K562 (cell line): ENCODE data around the gene DNAJB6. TPM values are rescaled to one million over a fixed set of nuclear protein-coding genes. Genes with fewer than 3 reads are reported as not detected.

Experiments
- CCAR2 ChIP-seq: fragments of 200-400 bp; formaldehyde crosslinking; IDR thresholded peaks from 2 replicates; pipeline ENCODE4 v1.6.1; 2017; ENCODE audit warnings: mild to moderate bottlenecking, low read depth, low read length
- HCFC1 ChIP-seq: IDR thresholded peaks from 2 replicates; pipeline ENCODE4 v1.6.1; 2012; ENCODE audit warnings: low read depth, low read length, improper control_type of control experiment
- NCOA6 ChIP-seq: fragments of 450-650 bp; IDR thresholded peaks from 2 replicates; pipeline ENCODE4 v1.6.1; 2017; ENCODE audit warnings: mild to moderate bottlenecking
- NFRKB ChIP-seq: fragments of 450-650 bp; IDR thresholded peaks from 2 replicates; pipeline ENCODE4 v1.6.1; 2016; ENCODE audit warnings: low read depth
- PHF20 ChIP-seq: fragments of 450-650 bp; IDR thresholded peaks from 2 replicates; pipeline ENCODE4 v1.6.1; 2018; ENCODE audit not compliant: partially characterized antibody
- RBM22 ChIP-seq: fragments of 200-400 bp; formaldehyde crosslinking; IDR thresholded peaks from 2 replicates; pipeline ENCODE4 v1.6.1; 2018; ENCODE audit warnings: low read length, low read depth; ENCODE audit not compliant: poor library complexity, severe bottlenecking
- RFX5 ChIP-seq: IDR thresholded peaks from 2 replicates; pipeline ENCODE4 v1.6.1; 2011; ENCODE audit warnings: low read depth, mild to moderate bottlenecking, improper control_type of control experiment, low read length
- SETDB1 ChIP-seq: IDR thresholded peaks from one replicate; pipeline ENCODE4 v1.6.1; 2012; ENCODE audit warnings: low read length, control low read depth, inconsistent platforms
- SLC30A9 ChIP-seq: fragments of 250-450 bp; sonication (Bioruptor Pico); IDR thresholded peaks from 2 replicates; pipeline ENCODE4 v1.8.0; 2022; ENCODE audit warnings: mild to moderate bottlenecking, moderate library complexity
- STAG1 ChIP-seq: sonication (generic); formaldehyde crosslinking; IDR thresholded peaks from 2 replicates; pipeline ENCODE4 v1.5.0; 2020; ENCODE audit warnings: missing genetic modification reagents, borderline replicate concordance
- ZNF197 ChIP-seq: fragments of 200-800 bp; sonication (Bioruptor generic); IDR thresholded peaks from 2 replicates; pipeline ENCODE4 v1.6.1; 2016; ENCODE audit warnings: low read depth, missing genetic modification characterization, missing compliant biosample characterization
- ZNF224 ChIP-seq: sonication (generic); formaldehyde crosslinking; IDR thresholded peaks from 2 replicates; pipeline ENCODE4 v1.8.0; 2022; ENCODE audit warnings: mild to moderate bottlenecking, missing genetic modification reagents
- ZNF583 ChIP-seq: fragments of 250-450 bp; sonication (Bioruptor Pico); IDR thresholded peaks from 2 replicates; pipeline ENCODE4 v1.4.0; 2020
- ZNF75A ChIP-seq: fragments of 450-650 bp; formaldehyde crosslinking; IDR thresholded peaks from 2 replicates; pipeline ENCODE4 v1.4.0; 2020; ENCODE audit warnings: mild to moderate bottlenecking
- polyA plus RNA-seq, 8 experiments: library from polyadenylated mRNA; depleted of rRNA in 4 of 8; stranded (reverse) in 5 of 8; unstranded in 3 of 8; fragments of >200 nt; fragmentation: Nextera tagmentation in 2 of 8; fragmentation: Illumina TruSeq in 1 of 8; extraction: Ambion mirVana in 2 of 8; extraction: Trizol in 1 of 8; gene quantifications; 2 replicates each; pipeline versions ENCODE4 v1.2.1 to v1.2.3, GENCODE V29; 2011 to 2014; ENCODE audit warnings: inconsistent platforms in 1 of 8, missing spikeins in 1 of 8
- total RNA-seq, 7 experiments: library from RNA; depleted of rRNA in 6 of 7; stranded (reverse); fragments of >200 nt in 6 of 7; fragmentation: Illumina TruSeq in 2 of 7; extraction: Trizol in 2 of 7; gene quantifications; 2 replicates each; pipeline versions ENCODE4 v1.2.1 to v1.2.3, GENCODE V29; 2011 to 2021; ENCODE audit warnings: low replicate concordance in 1 of 7
- TF ChIP-seq, protein P1 (sequence below): IDR thresholded peaks from 2 replicates; pipeline ENCODE4 v1.6.1; 2011; ENCODE audit warnings: borderline replicate concordance, low read depth, mild to moderate bottlenecking, moderate library complexity, low read length; ENCODE audit not compliant: insufficient read depth, poor library complexity, severe bottlenecking

Gene DNAJB6
- total and polyA plus RNA-seq, 9 of the 15 experiments (the other 6 are each of a cell fraction or from before 2014, with no cell fraction given) = 84.5 to 158 (median 135) TPM

DNA sequence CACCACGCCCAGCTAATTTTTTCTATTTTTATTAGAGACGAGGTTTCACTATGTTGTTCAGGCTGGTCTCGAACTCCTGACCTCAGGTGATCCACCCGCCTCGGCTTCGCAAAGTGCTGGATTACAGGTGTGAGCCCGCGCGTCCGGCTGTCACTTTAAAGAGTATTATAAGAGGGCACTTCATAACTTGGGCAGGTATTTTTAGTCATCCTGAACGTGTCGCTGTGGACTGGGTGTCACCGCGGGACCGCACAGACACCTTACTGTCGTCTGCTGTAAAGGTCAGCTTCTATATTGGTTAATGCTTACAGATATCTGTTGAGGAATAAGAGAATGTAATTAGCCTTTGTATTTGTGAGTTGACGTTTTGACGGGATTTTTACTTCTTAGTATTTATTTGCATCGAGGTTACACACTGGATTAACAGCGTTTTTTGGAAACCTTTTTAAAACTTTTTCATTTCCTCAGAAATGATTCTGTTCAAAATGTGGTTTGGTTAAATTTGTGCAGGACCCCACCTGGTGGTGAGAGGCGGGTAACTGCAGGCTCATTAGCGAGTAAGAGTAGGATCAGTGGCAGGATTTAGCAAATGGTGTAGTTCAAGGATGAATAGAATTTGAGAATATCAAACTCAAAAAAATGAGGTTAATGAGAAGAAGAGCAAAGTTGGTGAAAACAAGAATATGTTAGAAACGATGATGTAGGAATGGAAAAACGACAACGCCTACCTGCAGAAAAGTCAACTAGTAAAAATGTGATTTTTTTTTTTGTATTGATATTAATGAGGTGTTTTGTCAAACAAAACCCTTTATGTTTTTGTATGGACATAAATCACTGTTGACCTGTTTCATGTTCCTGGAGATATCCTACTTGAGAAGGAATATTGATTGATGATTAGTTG lies 3.2 kb downstream of the DNAJB6 start (continued):
- TF ChIP-seq, protein P1, sequence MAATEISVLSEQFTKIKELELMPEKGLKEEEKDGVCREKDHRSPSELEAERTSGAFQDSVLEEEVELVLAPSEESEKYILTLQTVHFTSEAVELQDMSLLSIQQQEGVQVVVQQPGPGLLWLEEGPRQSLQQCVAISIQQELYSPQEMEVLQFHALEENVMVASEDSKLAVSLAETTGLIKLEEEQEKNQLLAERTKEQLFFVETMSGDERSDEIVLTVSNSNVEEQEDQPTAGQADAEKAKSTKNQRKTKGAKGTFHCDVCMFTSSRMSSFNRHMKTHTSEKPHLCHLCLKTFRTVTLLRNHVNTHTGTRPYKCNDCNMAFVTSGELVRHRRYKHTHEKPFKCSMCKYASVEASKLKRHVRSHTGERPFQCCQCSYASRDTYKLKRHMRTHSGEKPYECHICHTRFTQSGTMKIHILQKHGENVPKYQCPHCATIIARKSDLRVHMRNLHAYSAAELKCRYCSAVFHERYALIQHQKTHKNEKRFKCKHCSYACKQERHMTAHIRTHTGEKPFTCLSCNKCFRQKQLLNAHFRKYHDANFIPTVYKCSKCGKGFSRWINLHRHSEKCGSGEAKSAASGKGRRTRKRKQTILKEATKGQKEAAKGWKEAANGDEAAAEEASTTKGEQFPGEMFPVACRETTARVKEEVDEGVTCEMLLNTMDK = no peak
- no peak for TF ChIP-seq NFRKB
- no peak for TF ChIP-seq PHF20
- TF ChIP-seq CCAR2 = no peak
- TF ChIP-seq ZNF583 (CRISPR knock-in tag) = no peak
- peak; percentile 39; the same call in 1 of the 2 replicates for TF ChIP-seq HCFC1
- no peak for TF ChIP-seq RBM22
- TF ChIP-seq RFX5 = no peak
- TF ChIP-seq ZNF75A (CRISPR knock-in tag) = no peak
- no peak for TF ChIP-seq STAG1 (CRISPR knock-in tag)
- TF ChIP-seq SETDB1 = no peak
- no peak for TF ChIP-seq ZNF197 (CRISPR knock-in tag)
- no peak for TF ChIP-seq ZNF224 (CRISPR knock-in tag)
- no peak for TF ChIP-seq SLC30A9 (CRISPR knock-in tag)
- TF ChIP-seq NCOA6 = no peak
